IPS DF 4.7 (cell line): ENCODE data around the gene LRRC55.

ENCODE experiments used
- DNase-seq: peaks from one replicate; pipeline ENCODE4 v3.0.0-alpha.2; 2013; ENCODE audit warnings: low spot score; ENCODE audit errors: extremely low read depth

LRRC55 gene

GRCh38 chr11:57202281-57202680 lies 20.5 kb downstream of the LRRC55 start:
- DNase-seq = no peak

GRCh38 chr11:57203359-57203758 lies 21.6 kb downstream of the LRRC55 start:
- no peak for DNase-seq

DNA sequence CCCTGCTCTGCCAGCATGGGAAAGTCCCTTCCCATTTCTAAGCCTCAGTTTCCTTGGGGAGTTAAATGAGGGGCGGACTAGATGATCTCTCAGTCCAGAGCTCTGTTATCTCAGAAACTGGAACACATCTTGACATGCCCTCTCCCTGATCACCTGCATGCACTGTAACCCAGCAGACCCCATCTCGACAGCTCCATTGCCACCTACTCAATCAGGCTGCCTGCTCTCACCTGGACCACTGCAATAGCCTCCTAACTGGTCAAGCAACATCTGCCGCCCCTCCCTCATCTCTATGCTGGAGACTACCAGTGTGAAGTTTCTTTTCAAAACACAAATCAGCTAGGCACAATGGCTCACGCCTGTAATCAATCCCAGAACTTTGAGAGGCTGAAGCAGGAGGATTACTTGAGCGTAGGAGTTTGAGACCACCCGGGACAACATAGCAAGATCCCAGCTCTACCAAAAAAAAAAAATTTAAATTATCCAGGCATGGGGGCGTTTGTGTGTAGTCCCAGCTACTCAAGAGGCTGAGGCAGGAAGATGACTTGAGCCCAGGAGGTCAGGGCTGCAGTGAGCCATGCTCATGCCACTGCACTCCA lies 22.2 kb downstream of the LRRC55 start:
- no peak for DNase-seq

- no peak for DNase-seq
These were observed 23.4 kb downstream of the LRRC55 start for GRCh38 chr11:57205041-57205641.

DNA sequence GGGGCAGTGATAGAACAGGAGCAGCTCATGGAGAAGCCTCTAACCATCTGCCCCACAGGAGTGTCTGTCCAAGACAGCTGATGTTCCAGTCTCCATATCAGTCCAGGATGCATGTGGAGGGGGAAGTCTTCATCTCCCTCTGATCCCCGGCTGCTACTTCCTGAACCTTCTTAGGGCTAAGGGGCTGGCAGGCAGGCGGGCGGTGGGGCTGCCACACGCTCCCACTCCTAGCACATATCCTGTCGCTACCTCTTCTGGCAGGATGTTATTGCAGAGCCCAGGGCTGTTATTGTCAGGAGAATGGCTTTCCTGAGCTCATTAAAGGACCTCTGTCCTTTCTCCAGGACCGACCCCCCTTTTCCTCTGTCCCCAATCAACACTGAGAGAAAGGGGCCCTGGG lies 25.4 kb downstream of the LRRC55 start:
- no peak for DNase-seq

DNA sequence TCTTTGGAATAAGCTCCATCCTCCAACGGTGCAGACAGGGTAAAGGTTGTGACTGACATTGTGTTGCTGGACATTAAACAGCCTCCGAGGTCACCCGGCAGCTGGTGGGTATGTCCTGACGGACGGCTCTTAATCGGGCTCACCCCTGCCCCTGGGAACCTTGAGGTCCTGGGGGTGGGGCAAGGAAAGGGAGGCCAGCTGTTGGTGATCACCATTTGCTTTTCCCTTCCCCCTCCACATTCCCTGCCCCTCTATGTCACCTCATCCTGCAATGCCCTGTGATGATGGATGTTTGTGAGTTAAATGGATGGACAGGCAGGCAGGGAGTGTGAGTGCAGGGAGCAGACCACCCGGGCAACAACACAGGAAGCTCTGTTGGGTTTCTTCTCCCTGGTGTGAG lies 29.0 kb downstream of the LRRC55 start:
- no peak for DNase-seq

DNA sequence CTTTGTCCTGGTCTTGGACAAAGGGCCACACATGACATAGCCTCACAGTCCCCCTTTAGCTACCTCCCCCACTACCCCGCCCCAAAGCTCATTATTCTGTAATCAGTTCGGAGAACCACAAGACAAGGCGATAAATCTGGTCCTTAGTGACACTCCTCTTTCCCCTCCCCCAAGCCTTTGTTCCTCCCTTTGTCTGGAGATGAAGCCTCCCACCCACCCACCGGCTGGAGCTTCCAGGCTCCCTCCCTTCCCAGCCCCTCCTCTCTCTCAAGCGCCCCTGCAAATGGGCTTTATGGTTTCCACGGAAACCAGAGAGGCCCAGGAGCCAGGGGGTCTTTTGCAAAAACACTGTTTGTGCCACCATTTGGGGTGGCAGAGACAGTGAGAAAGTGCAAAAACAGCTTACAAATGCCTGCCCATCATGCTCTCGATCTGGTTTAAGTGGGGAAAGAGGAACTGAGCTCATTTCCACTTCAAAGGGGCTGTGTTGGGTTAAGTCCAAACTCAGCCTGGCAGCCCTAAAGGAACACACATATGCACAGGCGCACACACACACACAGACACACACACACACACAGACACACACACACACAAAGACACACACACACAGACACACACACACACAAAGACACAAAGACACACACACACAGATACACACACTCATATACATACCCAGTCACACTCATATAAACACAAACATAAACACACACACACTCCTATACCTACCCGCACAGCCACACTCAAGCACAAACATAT lies 31.8 kb downstream of the LRRC55 start:
- DNase-seq = no peak

DNA sequence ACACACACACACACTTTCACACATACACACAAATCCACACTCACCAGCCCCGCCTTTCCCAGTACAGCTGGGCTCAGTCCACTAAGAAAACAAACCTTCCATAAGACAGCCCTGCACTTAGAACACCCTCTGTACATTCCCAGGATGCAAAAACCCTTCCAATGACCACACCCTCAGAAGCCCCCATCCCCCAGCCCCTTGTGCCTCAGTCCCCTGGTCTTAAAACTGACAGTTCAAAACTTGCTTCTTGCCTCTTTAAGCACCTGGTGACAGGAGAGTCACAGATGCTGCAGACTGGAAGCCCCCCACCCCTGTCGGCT lies 32.3 kb downstream of the LRRC55 start:
- DNase-seq = no peak

DNA sequence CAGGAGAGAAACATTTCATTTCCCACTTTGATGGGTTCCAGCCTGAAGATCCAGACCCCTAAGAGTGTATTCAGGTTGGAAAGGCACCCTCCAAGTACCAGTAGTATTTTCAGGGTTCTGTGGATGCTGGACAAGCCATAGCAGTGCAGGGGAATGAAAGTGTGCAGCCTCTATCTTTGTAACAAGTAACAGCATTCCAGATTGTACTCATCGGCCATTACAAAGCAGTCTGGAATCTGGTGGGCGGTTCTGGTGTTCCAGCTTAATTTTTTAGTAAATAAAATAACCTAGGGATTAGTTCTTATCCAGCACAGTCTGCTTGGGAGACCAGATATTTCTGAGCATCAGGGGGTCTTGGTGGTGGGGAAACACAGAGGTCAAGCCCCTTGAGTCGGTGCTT lies 32.7 kb downstream of the LRRC55 start:
- no peak for DNase-seq

GRCh38 chr11:57216463-57216862 lies 34.7 kb downstream of the LRRC55 start:
- DNase-seq = no peak

- DNase-seq = no peak
These were observed 35.3 kb downstream of the LRRC55 start for GRCh38 chr11:57217053-57217452.

DNA sequence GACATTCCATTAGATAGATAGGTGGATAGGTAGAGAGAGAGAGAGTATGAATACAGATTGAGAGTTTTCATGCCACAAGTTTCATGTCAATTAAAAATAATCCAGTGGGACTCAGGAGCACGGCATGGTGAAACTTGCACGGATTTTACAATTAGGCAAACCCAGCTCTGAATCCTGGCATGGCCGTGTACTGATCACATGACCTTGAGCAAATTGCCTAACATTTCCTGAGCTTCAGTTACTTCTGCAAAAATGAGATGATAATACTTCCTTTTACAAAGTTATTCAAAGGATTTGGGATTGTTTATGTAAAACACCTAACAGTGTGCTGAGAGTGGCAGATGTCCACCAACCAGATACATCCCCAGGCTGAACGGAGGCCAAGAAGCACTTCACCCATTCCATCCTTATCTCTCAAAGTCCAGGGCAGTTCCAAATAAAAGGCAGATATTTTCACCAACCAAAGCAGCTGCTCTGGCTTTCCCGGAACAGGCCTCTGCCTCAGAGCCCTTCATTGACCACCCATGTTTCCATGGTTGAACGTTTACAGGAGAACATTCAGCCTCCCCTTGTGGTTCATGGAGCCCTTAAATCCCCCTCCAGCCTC lies 37.4 kb downstream of the LRRC55 start:
- DNase-seq = no peak

GRCh38 chr11:57222239-57222638 lies 40.5 kb downstream of the LRRC55 start:
- DNase-seq = no peak

DNA sequence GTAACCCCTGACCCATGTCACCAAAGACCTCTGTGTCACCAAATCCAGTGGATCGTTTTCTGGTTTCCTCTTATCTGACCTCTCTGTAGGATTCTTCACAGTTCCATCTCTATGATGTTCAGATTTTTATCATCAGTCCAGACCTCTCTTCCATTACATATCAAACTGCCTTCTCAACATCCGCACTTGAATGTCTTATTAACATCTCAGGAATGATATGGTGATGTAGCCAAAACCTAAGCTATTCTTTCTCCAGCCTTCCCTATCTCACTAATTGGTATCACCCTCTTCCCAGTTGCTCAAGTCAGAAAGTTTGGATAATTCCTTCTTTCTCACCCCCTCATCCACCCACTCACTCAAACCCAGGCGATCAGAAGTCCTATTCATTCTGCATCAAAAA lies 41.8 kb downstream of the LRRC55 start:
- DNase-seq = no peak

- DNase-seq = no peak
These were observed 42.4 kb downstream of the LRRC55 start for GRCh38 chr11:57224128-57224527.

DNA sequence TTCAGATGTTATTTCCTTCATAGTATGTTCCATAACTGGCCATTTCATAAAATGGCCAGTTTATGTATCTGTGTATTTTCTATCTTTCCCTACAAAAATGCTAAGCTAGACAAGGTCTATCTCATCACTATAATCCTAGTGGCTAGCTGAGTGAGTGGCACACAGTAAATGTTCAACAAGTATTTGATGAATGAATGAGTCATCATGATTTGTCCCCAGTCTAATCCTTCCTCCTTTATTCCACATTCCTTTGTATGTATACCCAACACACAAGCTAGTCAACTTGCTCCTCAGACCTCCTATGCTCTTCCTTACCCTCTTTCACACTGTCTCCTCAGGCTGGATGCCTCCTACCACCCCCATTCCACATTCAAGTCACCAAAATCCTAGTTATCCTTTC lies 42.8 kb downstream of the LRRC55 start:
- no peak for DNase-seq

- no peak for DNase-seq
These were observed 46.8 kb downstream of the LRRC55 start for GRCh38 chr11:57228600-57228999.

- no peak for DNase-seq
These were observed 48.6 kb downstream of the LRRC55 start for GRCh38 chr11:57230316-57230715.

GRCh38 chr11:57230791-57231538 lies 49.2 kb downstream of the LRRC55 start:
- no peak for DNase-seq

GRCh38 chr11:57231539-57232253 lies 49.9 kb downstream of the LRRC55 start:
- no peak for DNase-seq

- no peak for DNase-seq
These were observed 51.9 kb downstream of the LRRC55 start for GRCh38 chr11:57233702-57234101.
